K562 (cell line): ENCODE data around the gene ARHGAP32. TPM values are rescaled to one million over a fixed set of nuclear protein-coding genes. Genes with fewer than 3 reads are reported as not detected.

Experiments used
- ATAC-seq: fragments of 200-7000 bp; cut with Tn5 transposase; 3 replicates; pipeline ENCODE4 v1.9.1; 2020; ENCODE audit warnings: moderate library complexity
- BruUV-seq: library from RNA; stranded (reverse); fragments of 400-500 nt; replicated peaks from 2 replicates; lab custom pipeline; 2021; lab: Mats Ljungman, UMichigan
- CTCF ChIA-PET: fragments of 300-600 bp; formaldehyde crosslinking; extraction: SDS; loops from one replicate; lab custom pipeline; 2021; ENCODE audit warnings: low intra/inter-chr PET ratio; lab: Yijun Ruan, JAX
- POLR2A ChIA-PET: fragments of 300-600, 350-650 bp; sonication (Branson Sonifier 250); formaldehyde crosslinking; extraction: SDS; loops from one replicate; lab custom pipeline; 2021; ENCODE audit warnings: antibody characterized with exemption, inconsistent platforms; lab: Yijun Ruan, JAX
- DNase-seq, 4 experiments: peaks; one replicate each; pipeline versions ENCODE4 v3.0.0 to v3.0.0-alpha.2; 2011 to 2018; ENCODE audit warnings: low spot score in 3 of 4, mixed read lengths in 3 of 4; ENCODE audit errors: extremely low read depth in 1 of 4
- FAIRE-seq: peaks from 2 replicates; lab custom pipeline; 2011; peaks lifted over from hg19 to GRCh38; lab: Jason Lieb, UNC
- H2AFZ ChIP-seq: 2 replicates; pipeline ENCODE4 v1.6.0; 2011; ENCODE audit warnings: low read depth, low read length, control low read depth, inconsistent platforms
- H3K27ac ChIP-seq: fragments of 200-600 bp; 3 replicates; pipeline ENCODE4 v1.8.0; 2011; ENCODE audit warnings: low read depth, mild to moderate bottlenecking, control low read depth, inconsistent platforms, low read length, moderate library complexity, mixed read lengths; ENCODE audit errors: extremely low read depth
- H3K27me3 ChIP-seq, 2 experiments: fragments of 300-600 bp in 1 of 2; 2 replicates in 1 of 2; 3 replicates in 1 of 2; pipeline versions ENCODE4 v1.6.0 to v1.8.0; 2011; ENCODE audit warnings: inconsistent platforms in 2 of 2, low read length in 2 of 2, mild to moderate bottlenecking in 1 of 2, mixed read lengths in 1 of 2, moderate library complexity in 1 of 2; ENCODE audit not compliant: control insufficient read depth in 2 of 2, insufficient read depth in 2 of 2
- H3K36me3 ChIP-seq: fragments of 300-600 bp; 3 replicates; pipeline ENCODE4 v1.8.0; 2011; ENCODE audit warnings: mild to moderate bottlenecking, low read length, inconsistent platforms; ENCODE audit not compliant: control insufficient read depth, insufficient read depth
- H3K4me1 ChIP-seq, 2 experiments: fragments of 200-600 bp in 1 of 2; replicated peaks in 1 of 2; 2 replicates in 1 of 2; 3 replicates in 1 of 2; pipeline versions ENCODE4 v1.5.1 to v1.8.0; 2011; ENCODE audit warnings: inconsistent platforms in 2 of 2, low read length in 2 of 2, mild to moderate bottlenecking in 1 of 2, mixed read lengths in 1 of 2, moderate library complexity in 1 of 2; ENCODE audit not compliant: control insufficient read depth in 2 of 2, insufficient read depth in 2 of 2
- H3K4me2 ChIP-seq: 2 replicates; pipeline ENCODE4 v1.6.1; 2011; ENCODE audit warnings: low read length, control low read depth, inconsistent platforms, mixed read lengths; ENCODE audit not compliant: insufficient read depth
- H3K4me3 ChIP-seq: fragments of 200-600 bp; sonication (generic), shearing (Covaris generic); 2 replicates; pipeline ENCODE4 v1.5.1; 2016; ENCODE audit warnings: control low read depth, inconsistent platforms
- H3K79me2 ChIP-seq: fragments of 200-600 bp; 3 replicates; pipeline ENCODE4 v1.8.0; 2011; ENCODE audit warnings: low read length, inconsistent platforms; ENCODE audit not compliant: control insufficient read depth, insufficient read depth
- H3K9ac ChIP-seq, 2 experiments: 2 replicates each; pipeline versions ENCODE4 v1.6.0 to v1.6.1; 2011; ENCODE audit warnings: low read depth in 2 of 2, low read length in 2 of 2, control low read depth in 1 of 2, inconsistent platforms in 1 of 2, mild to moderate bottlenecking in 1 of 2, mixed read lengths in 1 of 2; ENCODE audit not compliant: insufficient read depth in 1 of 2
- H3K9me1 ChIP-seq: one replicate; pipeline ENCODE4 v1.6.0; 2011; ENCODE audit warnings: inconsistent platforms, mild to moderate bottlenecking, low read length, moderate library complexity; ENCODE audit not compliant: control insufficient read depth, insufficient read depth
- H3K9me3 ChIP-seq: replicated peaks from 2 replicates; pipeline ENCODE4 v1.5.1; 2011; ENCODE audit warnings: low read depth, low read length, inconsistent platforms; ENCODE audit not compliant: control insufficient read depth, insufficient read depth
- H4K20me1 ChIP-seq: replicated peaks from 2 replicates; pipeline ENCODE4 v1.6.1; 2011; ENCODE audit warnings: low read length, inconsistent platforms, mixed read lengths; ENCODE audit not compliant: control insufficient read depth, insufficient read depth
- BHLHE40 ChIP-seq: IDR thresholded peaks from 2 replicates; pipeline ENCODE4 v1.6.1; 2011; ENCODE audit warnings: low read length, improper control_type of control experiment
- GABPB1 ChIP-seq: sonication (generic); formaldehyde crosslinking; IDR thresholded peaks from 2 replicates; pipeline ENCODE4 v1.8.0; 2022; ENCODE audit warnings: mild to moderate bottlenecking, missing genetic modification reagents
- HNRNPK ChIP-seq: fragments of 200-400 bp; formaldehyde crosslinking; IDR thresholded peaks from one replicate; pipeline ENCODE4 v1.6.1; 2018; ENCODE audit warnings: mild to moderate bottlenecking, low read depth, low read length; ENCODE audit not compliant: poor library complexity, severe bottlenecking
- NCOR1 ChIP-seq: fragments of 450-650 bp; IDR thresholded peaks from 2 replicates; pipeline ENCODE4 v1.6.1; 2016; ENCODE audit warnings: mild to moderate bottlenecking, moderate library complexity
- POLR2B ChIP-seq: fragments of 450-650 bp; IDR thresholded peaks from 2 replicates; pipeline ENCODE4 v1.6.1; 2018; ENCODE audit warnings: low read depth; ENCODE audit not compliant: partially characterized antibody
- ZNF175 ChIP-seq: fragments of 200-800 bp; sonication (Bioruptor generic); IDR thresholded peaks from 2 replicates; pipeline ENCODE4 v1.6.1; 2016; ENCODE audit warnings: low read depth, mild to moderate bottlenecking, missing genetic modification characterization, missing compliant biosample characterization
- ZNF24 ChIP-seq: fragments of 450-650 bp; IDR thresholded peaks from 2 replicates; pipeline ENCODE4 v1.6.1; 2016
- ZNF253 ChIP-seq: fragments of 250-450 bp; sonication (Bioruptor Pico); conservative IDR thresholded peaks from 2 replicates; pipeline ENCODE4 v1.6.1; 2021; ENCODE audit warnings: mild to moderate bottlenecking
- WGBS: fragments of 100-300 bp; shearing (Covaris generic); methylation state at CpG from one replicate; pipeline ENCODE4 v1.1.6; 2016; ENCODE audit warnings: low coverage, mixed read lengths; ENCODE audit not compliant: insufficient coverage; ENCODE audit errors: missing lambda C conversion rate; 5-methylcytosine and 5-hydroxymethylcytosine counted together
- in situ Hi-C: fragments of 300-500 bp; cut with MboI; formaldehyde crosslinking; loops from 4 replicates; pipeline ENCODE4 v1.15.0; 2018; ENCODE audit warnings: inconsistent platforms, mixed read lengths
- intact Hi-C: fragments of 100-400 bp; cut with micrococcal nuclease; formaldehyde crosslinking; loops from 2 replicates; pipeline ENCODE4 v1.14.2; 2022
- polyA plus RNA-seq, 8 experiments: library from polyadenylated mRNA; depleted of rRNA in 4 of 8; stranded (reverse) in 5 of 8; unstranded in 3 of 8; fragments of >200 nt; fragmentation: Nextera tagmentation in 2 of 8; fragmentation: Illumina TruSeq in 1 of 8; extraction: Ambion mirVana in 2 of 8; extraction: Trizol in 1 of 8; gene quantifications; 2 replicates each; pipeline versions ENCODE4 v1.2.1 to v1.2.3, GENCODE V29; 2011 to 2014; ENCODE audit warnings: inconsistent platforms in 1 of 8, missing spikeins in 1 of 8
- total RNA-seq, 7 experiments: library from RNA; depleted of rRNA in 6 of 7; stranded (reverse); fragments of >200 nt in 6 of 7; fragmentation: Illumina TruSeq in 2 of 7; extraction: Trizol in 2 of 7; gene quantifications; 2 replicates each; pipeline versions ENCODE4 v1.2.1 to v1.2.3, GENCODE V29; 2011 to 2021; ENCODE audit warnings: low replicate concordance in 1 of 7
- TF ChIP-seq, protein P1 (sequence below): sonication (generic); formaldehyde crosslinking; IDR thresholded peaks from 2 replicates; pipeline ENCODE4 v1.8.1; 2022; ENCODE audit warnings: missing genetic modification reagents
- TF ChIP-seq, protein P2 (sequence below), 2 experiments: IDR thresholded peaks in 1 of 2; conservative IDR thresholded peaks in 1 of 2; 2 replicates each; pipeline ENCODE4 v1.6.1; 2016; ENCODE audit warnings: low read depth in 2 of 2, mild to moderate bottlenecking in 1 of 2, missing compliant biosample characterization in 1 of 2, missing genetic modification characterization in 1 of 2, moderate library complexity in 1 of 2
- TF ChIP-seq, protein P3 (sequence below): sonication (generic); formaldehyde crosslinking; IDR thresholded peaks from 2 replicates; pipeline ENCODE4 v1.8.0; 2022; ENCODE audit warnings: mild to moderate bottlenecking, missing genetic modification reagents
- TF ChIP-seq, protein P4 (sequence below), 2 experiments: IDR thresholded peaks; 2 replicates each; pipeline ENCODE4 v1.6.1; 2011; ENCODE audit warnings: borderline replicate concordance in 1 of 2, control low read depth in 1 of 2, low read depth in 1 of 2, low read length in 1 of 2, mild to moderate bottlenecking in 1 of 2, mixed read lengths in 1 of 2, moderate library complexity in 1 of 2; ENCODE audit not compliant: insufficient read depth in 1 of 2, insufficient read length in 1 of 2, poor library complexity in 1 of 2, severe bottlenecking in 1 of 2; ENCODE audit errors: extremely low read depth in 1 of 2

ARHGAP32 gene
- total and polyA plus RNA-seq, 9 of the 15 experiments (the other 6 are each of a cell fraction or from before 2014, with no cell fraction given) = 0.18 TPM; not detected in 8

DNA sequence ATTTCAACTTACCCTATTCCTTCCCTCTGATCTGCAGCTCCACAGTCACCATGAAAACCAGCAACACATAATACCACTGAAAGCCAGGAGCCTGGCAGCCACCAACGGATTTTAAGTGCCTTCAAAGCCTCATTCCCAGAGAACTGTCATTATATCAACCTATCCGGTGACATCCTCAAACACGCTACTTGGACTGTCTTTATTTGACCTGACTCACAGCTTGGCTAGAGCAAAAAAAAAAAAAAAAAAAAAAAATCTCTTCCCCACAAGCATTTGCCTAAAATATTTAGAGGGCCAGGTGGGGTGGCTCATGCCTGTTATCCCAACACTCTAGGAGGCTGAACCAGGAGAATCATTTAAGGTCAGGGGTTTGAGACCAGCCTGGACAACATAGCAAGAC, 32.4 kb upstream of the ARHGAP32 start (continued):
- TF ChIP-seq HNRNPK (no peak), BHLHE40 (no peak)
- TF ChIP-seq, protein P1, sequence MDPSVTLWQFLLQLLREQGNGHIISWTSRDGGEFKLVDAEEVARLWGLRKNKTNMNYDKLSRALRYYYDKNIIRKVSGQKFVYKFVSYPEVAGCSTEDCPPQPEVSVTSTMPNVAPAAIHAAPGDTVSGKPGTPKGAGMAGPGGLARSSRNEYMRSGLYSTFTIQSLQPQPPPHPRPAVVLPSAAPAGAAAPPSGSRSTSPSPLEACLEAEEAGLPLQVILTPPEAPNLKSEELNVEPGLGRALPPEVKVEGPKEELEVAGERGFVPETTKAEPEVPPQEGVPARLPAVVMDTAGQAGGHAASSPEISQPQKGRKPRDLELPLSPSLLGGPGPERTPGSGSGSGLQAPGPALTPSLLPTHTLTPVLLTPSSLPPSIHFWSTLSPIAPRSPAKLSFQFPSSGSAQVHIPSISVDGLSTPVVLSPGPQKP (CRISPR knock-in tag) = no peak

DNA sequence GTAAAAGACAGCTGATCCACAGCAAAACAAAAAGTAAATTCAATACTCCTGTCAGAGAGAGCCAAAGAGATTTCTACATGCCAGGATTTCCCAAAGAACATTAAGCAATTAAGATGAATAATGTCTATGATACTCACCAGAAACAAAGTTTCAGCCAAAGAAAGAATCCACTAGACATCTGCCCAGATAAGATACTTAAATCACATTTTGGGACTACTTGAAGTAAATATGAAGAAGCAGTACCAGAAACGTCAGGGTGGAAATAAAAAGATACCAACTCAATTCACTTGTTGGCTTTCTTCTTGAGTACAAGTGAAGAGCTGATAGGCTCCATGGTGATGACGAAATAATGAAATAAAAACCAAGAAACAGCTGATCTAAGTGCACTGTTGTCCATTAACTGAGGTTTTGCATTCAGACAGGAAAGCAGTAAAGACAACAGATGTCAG, 31.6 kb upstream of the ARHGAP32 start:
- H3K9me3 ChIP-seq = no peaks in the 10 kb centered on the region
- no peak for ATAC-seq
- no peak overlapping the region for H3K4me2 ChIP-seq
- no peak overlapping the region for H3K9ac ChIP-seq
- no peaks in the 10 kb centered on the region for H3K27me3 ChIP-seq
- no TSS peak for BruUV-seq
- ChIA-PET CTCF (no interaction called here), POLR2A (no interaction called here)
- DNase-seq = no peak
- H3K4me3 ChIP-seq = no peak overlapping the region
- no peaks in the 10 kb centered on the region for H4K20me1 ChIP-seq
- no peak overlapping the region for H3K27ac ChIP-seq
- H3K9me1 ChIP-seq = no peaks in the 10 kb centered on the region
- no peaks in the 10 kb centered on the region for H3K79me2 ChIP-seq
- H3K4me1 ChIP-seq = no peaks in the 10 kb centered on the region
- FAIRE-seq = no peak
- intact Hi-C loops = no loop called here
- no peaks in the 10 kb centered on the region for H3K36me3 ChIP-seq
- 0% methylated on average over 2 of the region's 2 CpGs for WGBS
- no peak overlapping the region for H2AFZ ChIP-seq
- in situ Hi-C loops = no loop called here
- TF ChIP-seq GABPB1 (CRISPR knock-in tag) = no peak
- no peak for TF ChIP-seq ZNF253 (CRISPR knock-in tag)
- TF ChIP-seq, protein P2, sequence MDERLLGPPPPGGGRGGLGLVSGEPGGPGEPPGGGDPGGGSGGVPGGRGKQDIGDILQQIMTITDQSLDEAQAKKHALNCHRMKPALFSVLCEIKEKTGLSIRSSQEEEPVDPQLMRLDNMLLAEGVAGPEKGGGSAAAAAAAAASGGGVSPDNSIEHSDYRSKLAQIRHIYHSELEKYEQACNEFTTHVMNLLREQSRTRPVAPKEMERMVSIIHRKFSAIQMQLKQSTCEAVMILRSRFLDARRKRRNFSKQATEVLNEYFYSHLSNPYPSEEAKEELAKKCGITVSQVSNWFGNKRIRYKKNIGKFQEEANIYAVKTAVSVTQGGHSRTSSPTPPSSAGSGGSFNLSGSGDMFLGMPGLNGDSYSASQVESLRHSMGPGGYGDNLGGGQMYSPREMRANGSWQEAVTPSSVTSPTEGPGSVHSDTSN (CRISPR knock-in tag; IDR thresholded peaks at IDR 0.05; ENCODE audit: low read depth) = no peak
- TF ChIP-seq, protein P2 (tag; conservative IDR thresholded peaks at IDR 0.05; ENCODE audit: low read depth) = no peak
- TF ChIP-seq, protein P3, sequence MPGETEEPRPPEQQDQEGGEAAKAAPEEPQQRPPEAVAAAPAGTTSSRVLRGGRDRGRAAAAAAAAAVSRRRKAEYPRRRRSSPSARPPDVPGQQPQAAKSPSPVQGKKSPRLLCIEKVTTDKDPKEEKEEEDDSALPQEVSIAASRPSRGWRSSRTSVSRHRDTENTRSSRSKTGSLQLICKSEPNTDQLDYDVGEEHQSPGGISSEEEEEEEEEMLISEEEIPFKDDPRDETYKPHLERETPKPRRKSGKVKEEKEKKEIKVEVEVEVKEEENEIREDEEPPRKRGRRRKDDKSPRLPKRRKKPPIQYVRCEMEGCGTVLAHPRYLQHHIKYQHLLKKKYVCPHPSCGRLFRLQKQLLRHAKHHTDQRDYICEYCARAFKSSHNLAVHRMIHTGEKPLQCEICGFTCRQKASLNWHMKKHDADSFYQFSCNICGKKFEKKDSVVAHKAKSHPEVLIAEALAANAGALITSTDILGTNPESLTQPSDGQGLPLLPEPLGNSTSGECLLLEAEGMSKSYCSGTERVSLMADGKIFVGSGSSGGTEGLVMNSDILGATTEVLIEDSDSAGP = no peak
- TF ChIP-seq NCOR1 = no peak
- TF ChIP-seq POLR2B = no peak
- no peak for TF ChIP-seq ZNF24
- TF ChIP-seq, protein P4, sequence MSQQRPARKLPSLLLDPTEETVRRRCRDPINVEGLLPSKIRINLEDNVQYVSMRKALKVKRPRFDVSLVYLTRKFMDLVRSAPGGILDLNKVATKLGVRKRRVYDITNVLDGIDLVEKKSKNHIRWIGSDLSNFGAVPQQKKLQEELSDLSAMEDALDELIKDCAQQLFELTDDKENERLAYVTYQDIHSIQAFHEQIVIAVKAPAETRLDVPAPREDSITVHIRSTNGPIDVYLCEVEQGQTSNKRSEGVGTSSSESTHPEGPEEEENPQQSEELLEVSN (IDR thresholded peaks at IDR 0.05; ENCODE audit: borderline replicate concordance in 1 of 2, extremely low read depth in 1 of 2, insufficient read depth in 1 of 2, insufficient read length in 1 of 2, low read depth in 1 of 2, low read length in 1 of 2, poor library complexity in 1 of 2, severe bottlenecking in 1 of 2) = no peak
- no peak for TF ChIP-seq ZNF175 (CRISPR knock-in tag)
